DND-41 (cell line): ENCODE data around the gene UNC119.

Experiments
- ATAC-seq: fragments of 200-7000 bp; cut with Tn5 transposase; 3 replicates; pipeline ENCODE4 v1.9.1; 2021; ENCODE audit warnings: low read depth; ENCODE audit not compliant: insufficient read depth
- DNase-seq: peaks from one replicate; pipeline ENCODE4 v3.0.0-alpha.2; 2020
- H2AFZ ChIP-seq: 2 replicates; pipeline ENCODE4 v1.6.0; 2012; ENCODE audit warnings: low read depth, low read length
- H3K27ac ChIP-seq: 2 replicates; pipeline ENCODE4 v1.5.1; 2012; ENCODE audit warnings: low read length, inconsistent platforms
- H3K27me3 ChIP-seq: fragments of 200-600 bp; sonication (generic); 2 replicates; pipeline ENCODE4 v1.6.0; 2012; ENCODE audit warnings: low read length, mild to moderate bottlenecking, inconsistent platforms; ENCODE audit not compliant: insufficient read depth, poor library complexity
- H3K36me3 ChIP-seq: 2 replicates; pipeline ENCODE4 v1.5.1; 2012; ENCODE audit warnings: low read length, inconsistent platforms; ENCODE audit not compliant: insufficient read depth
- H3K4me1 ChIP-seq: 2 replicates; pipeline ENCODE4 v1.5.1; 2012; ENCODE audit warnings: mild to moderate bottlenecking, low read length; ENCODE audit not compliant: insufficient read depth
- H3K4me2 ChIP-seq: 2 replicates; pipeline ENCODE4 v1.6.0; 2012; ENCODE audit warnings: mild to moderate bottlenecking, moderate library complexity, low read length, inconsistent platforms; ENCODE audit not compliant: insufficient read depth
- H3K4me3 ChIP-seq, 2 experiments: fragments of 200-600 bp in 1 of 2; shearing (Covaris generic) in 1 of 2; 2 replicates each; pipeline ENCODE4 v1.5.1; 2012 to 2016; ENCODE audit warnings: inconsistent platforms in 2 of 2, low read length in 2 of 2, mild to moderate bottlenecking in 2 of 2, low read depth in 1 of 2, moderate library complexity in 1 of 2
- H3K79me2 ChIP-seq: 2 replicates; pipeline ENCODE4 v1.6.0; 2012; ENCODE audit warnings: low read length, inconsistent platforms; ENCODE audit not compliant: insufficient read depth
- H3K9ac ChIP-seq: 2 replicates; pipeline ENCODE4 v1.6.0; 2012; ENCODE audit warnings: low read depth, mild to moderate bottlenecking, inconsistent platforms, low read length, moderate library complexity
- H3K9me3 ChIP-seq: 2 replicates; pipeline ENCODE4 v1.5.1; 2012; ENCODE audit warnings: low read length, moderate library complexity, mild to moderate bottlenecking, inconsistent platforms; ENCODE audit not compliant: insufficient read depth, severe bottlenecking
- H4K20me1 ChIP-seq: 2 replicates; pipeline ENCODE4 v1.6.0; 2012; ENCODE audit warnings: low read length; ENCODE audit not compliant: insufficient read depth
- CTCF ChIP-seq: IDR thresholded peaks from 2 replicates; pipeline ENCODE4 v1.5.1; 2012; ENCODE audit warnings: borderline replicate concordance, low read length, moderate library complexity, mild to moderate bottlenecking; ENCODE audit not compliant: poor library complexity, severe bottlenecking; ENCODE audit errors: extremely low read depth
- EZH2 ChIP-seq: IDR thresholded peaks from 3 replicates; pipeline ENCODE4 v1.6.1; 2012; ENCODE audit warnings: borderline replicate concordance, low read depth, mild to moderate bottlenecking, moderate library complexity, low read length, inconsistent platforms; ENCODE audit not compliant: severe bottlenecking

UNC119 gene

DNA sequence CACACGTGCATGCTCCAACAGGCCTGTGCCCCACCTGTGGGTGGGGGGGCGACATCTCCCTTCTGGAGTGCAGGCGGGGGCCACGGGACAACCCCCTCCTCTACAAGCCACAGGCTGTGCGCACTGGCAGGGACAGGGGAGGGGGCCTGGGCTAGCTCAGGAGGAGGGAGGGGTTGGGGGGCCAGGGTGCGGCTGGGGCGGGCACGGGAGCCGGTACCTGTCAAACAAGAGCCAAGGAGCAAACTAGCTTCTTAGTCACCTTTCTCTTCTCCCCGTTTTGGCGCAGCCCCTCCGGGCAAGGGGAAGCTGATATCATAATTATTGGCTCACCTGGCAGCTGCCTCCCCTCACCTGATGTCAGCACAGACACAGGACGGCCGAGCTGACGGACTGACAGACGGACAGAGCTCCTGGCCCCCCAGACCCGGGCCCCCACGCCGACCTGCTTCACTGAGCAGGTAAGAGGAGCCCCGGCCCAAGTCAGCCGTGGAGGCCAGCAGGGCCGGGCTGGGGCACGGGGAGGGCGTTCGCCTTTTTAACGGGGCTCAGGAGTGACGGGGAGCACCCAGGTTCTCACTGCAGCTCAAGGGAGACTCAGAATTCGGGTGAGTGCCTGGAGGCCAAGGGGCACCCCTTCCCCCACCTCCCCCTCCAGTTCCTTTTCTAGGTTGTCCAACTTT is 46.3 kb downstream of the UNC119 start, which contains the start of gene FOXN1:
Gene FOXN1, plus strand, starts transcription at position 363 of the 680 bp plus-strand sequence. CDS start 17,622 bp downstream, outside the sequence.
- H3K9me3 ChIP-seq: no peaks in the 10 kb centered on the region
- H3K9ac ChIP-seq: no peak within 1 kb of the TSS
- no peak within 1 kb of the TSS for H2AFZ ChIP-seq
- TF ChIP-seq CTCF: no peak
- TF ChIP-seq EZH2: no peak
- ATAC-seq: no peak
- H3K27me3 ChIP-seq: peaks cover 18% of the 10 kb centered on the region
- H3K36me3 ChIP-seq: no peaks in the 10 kb centered on the region
- no peaks in the 10 kb centered on the region for H3K4me1 ChIP-seq
- no peak within 1 kb of the TSS for H3K27ac ChIP-seq
- no peaks in the 10 kb centered on the region for H4K20me1 ChIP-seq
- H3K4me2 ChIP-seq: no peak within 1 kb of the TSS
- no peaks in the 10 kb centered on the region for H3K79me2 ChIP-seq
- H3K4me3 ChIP-seq: no peak within 1 kb of the TSS
- DNase-seq: no peak

DNA sequence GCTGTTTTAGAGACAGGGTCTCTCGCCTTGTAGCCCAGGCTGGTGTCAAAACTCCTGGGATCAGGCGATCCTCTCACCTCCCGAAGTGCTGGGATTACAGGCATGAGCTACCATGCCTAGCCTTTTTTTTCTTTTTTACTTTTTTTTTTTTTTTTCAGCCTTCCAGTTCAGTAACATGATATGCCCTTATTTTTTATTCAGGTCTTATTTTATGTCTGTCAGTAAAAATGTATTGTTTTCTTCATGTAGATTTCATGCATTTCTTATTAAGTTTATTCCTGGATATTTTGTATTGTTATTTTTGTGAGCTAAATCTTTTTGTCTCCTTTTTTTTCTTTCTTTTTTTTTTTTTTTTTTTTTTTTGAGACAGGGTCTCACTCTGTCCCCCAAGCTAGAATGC is 49.0 kb downstream of the UNC119 start:
- Histone ChIP-seq H3K9ac (no peak overlapping the region), H3K4me3 (no peak overlapping the region), H3K9me3 (no peaks in the 10 kb centered on the region), H3K79me2 (no peaks in the 10 kb centered on the region), H4K20me1 (no peaks in the 10 kb centered on the region), H2AFZ (no peak overlapping the region), H3K27me3 (peaks cover 19% of the 10 kb centered on the region), H3K36me3 (no peaks in the 10 kb centered on the region), H3K4me1 (no peaks in the 10 kb centered on the region), H3K27ac (no peak overlapping the region), H3K4me2 (no peak overlapping the region)
- TF ChIP-seq EZH2 (no peak), CTCF (no peak)
- no peak for ATAC-seq
- no peak for DNase-seq

- H2AFZ ChIP-seq: no peak overlapping the region
- H3K36me3 ChIP-seq: no peaks in the 10 kb centered on the region
- no peak overlapping the region for H3K4me2 ChIP-seq
- H3K9me3 ChIP-seq: no peaks in the 10 kb centered on the region
- no peak for ATAC-seq
- no peaks in the 10 kb centered on the region for H3K79me2 ChIP-seq
- no peak overlapping the region for H3K4me3 ChIP-seq
- H3K9ac ChIP-seq: no peak overlapping the region
- no peaks in the 10 kb centered on the region for H4K20me1 ChIP-seq
- TF ChIP-seq CTCF (no peak), EZH2 (no peak)
- no peak for DNase-seq
- no peaks in the 10 kb centered on the region for H3K4me1 ChIP-seq
- peaks cover 19% of the 10 kb centered on the region for H3K27me3 ChIP-seq
- no peak overlapping the region for H3K27ac ChIP-seq
Measured at GRCh38 chr17:28501421-28502284, 50.8 kb downstream of the UNC119 start.
